IPS-11a (cell line): ENCODE results near the gene PCDHAC1.

Source experiments
- H3K4me3 ChIP-seq: one replicate; pipeline ENCODE4 v1.5.1; 2013; ENCODE audit warnings: low read depth, low read length, control low read depth

Gene PCDHAC1

GRCh38 chr5:140967226-140967893 lies 41.3 kb downstream of the PCDHAC1 start:
- H3K4me3 ChIP-seq, result peak overlapping the region; percentile 66

GRCh38 chr5:140969880-140970279 lies 43.8 kb downstream of the PCDHAC1 start:
- H3K4me3 ChIP-seq, result no peak overlapping the region

GRCh38 chr5:140973550-140973949 lies 47.5 kb downstream of the PCDHAC1 start:
- H3K4me3 ChIP-seq, result no peak overlapping the region

GRCh38 chr5:140977003-140977402 lies 50.9 kb downstream of the PCDHAC1 start:
- no peak overlapping the region for H3K4me3 ChIP-seq

- no peak overlapping the region for H3K4me3 ChIP-seq
Measured at GRCh38 chr5:140978260-140978659, 52.2 kb downstream of the PCDHAC1 start.

GRCh38 chr5:140978983-140979382 lies 52.9 kb downstream of the PCDHAC1 start:
- no peak overlapping the region for H3K4me3 ChIP-seq
